NCI-H774 (cell line): ENCODE data around the gene GLYR1.

Source experiments
- DNase-seq: peaks from one replicate; lab custom pipeline; 2025; lab: John Stamatoyannopoulos, UW

Gene GLYR1

DNA sequence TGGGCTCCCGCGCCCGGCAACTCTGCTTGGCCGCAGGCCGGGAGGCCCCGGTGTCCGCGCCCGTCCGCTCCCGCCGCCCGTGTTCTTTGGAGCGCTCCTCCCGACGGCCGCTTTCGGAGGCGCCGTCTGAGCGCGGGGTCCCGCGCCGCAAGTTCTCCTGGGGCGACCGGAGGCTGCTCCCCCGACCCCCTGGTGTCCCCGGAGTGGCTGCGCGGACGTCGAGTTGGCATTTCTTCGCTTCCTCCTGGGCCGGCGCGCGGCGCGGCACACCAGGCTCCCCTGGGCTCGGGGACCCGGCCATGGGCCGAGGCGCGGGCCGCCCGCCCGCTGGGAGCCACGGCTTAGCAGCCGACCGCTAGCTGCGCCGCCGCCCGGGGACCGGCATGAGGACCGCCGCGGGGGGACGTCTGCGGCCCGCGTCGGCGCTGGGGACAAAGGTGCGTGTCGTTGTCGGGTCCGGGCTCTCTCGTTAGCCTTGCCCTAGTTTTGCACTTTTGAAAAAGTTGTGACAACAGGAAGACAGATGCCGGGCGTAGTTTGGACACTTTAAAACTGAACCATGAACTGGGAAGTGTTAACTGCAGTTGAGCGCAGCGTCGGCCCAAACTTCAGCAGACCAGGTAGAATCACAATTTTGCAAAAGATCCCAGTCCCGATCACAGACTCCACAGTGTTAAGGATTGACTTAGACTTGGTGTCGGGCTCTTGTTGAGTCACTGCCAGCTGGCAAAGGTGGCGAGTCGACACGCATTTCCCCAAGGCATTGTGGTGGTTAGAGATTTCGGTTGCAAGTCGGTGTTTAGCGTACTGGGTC, 893 bp upstream of the GLYR1 start:
- no peak for DNase-seq

DNA sequence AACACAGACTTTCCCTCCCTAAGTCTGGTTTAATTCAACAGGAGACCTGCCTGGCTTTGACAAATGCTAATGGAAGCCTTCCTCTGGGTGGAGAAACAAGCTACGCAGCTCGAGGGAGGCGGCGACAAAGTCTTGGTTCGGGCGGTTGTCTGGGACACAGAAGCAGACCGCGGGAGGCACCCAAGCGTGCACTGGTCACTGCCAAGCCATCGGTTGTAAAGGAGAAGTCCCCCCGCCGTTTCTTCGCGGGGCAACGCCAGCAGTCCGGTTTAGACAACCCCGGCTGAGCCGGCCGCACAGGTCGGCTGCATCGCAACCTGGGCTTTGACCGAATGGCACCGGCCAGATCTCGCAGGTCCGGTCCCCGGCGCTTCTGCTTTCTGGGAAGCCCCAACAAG, 586 bp downstream of the GLYR1 start:
- no peak for DNase-seq

DNA sequence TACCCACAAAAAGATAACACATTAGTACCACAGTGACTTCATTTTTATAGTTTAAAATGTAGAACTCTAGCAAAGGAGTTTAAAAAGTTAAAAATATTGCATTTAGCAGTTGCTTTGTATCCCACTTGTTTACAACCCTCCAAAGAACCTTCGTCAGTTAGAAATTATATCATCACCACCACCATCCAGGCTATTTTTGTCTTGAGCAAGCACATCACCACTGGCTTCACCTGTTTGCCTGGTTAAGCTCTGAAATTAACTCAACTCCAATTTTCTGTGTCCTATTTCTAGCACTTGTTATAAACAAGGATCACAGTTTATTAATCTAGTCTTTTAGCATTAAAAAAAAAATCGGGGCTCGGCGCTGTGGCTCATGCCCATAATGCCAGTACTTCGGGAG, 6.1 kb downstream of the GLYR1 start:
- no peak for DNase-seq

DNA sequence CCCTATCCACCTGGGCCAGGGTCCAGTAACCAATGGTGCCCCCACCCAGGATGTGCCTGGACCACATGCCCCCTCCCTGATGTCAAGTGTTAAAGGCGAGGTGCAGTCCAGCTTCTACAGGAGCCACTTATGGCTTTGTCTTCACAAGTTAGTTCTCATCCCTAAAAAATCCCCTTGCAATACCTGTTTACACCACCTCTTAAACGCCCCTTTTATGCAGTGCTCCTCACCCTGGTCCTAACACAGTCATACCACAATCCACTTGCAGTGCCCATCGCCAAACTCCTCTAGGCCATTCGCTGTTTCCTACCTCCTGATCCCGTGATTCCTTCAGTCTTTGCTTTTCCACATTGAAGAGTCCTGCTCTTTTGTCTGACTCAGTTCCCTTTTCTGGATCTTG, 7.1 kb downstream of the GLYR1 start:
- no peak for DNase-seq

DNA sequence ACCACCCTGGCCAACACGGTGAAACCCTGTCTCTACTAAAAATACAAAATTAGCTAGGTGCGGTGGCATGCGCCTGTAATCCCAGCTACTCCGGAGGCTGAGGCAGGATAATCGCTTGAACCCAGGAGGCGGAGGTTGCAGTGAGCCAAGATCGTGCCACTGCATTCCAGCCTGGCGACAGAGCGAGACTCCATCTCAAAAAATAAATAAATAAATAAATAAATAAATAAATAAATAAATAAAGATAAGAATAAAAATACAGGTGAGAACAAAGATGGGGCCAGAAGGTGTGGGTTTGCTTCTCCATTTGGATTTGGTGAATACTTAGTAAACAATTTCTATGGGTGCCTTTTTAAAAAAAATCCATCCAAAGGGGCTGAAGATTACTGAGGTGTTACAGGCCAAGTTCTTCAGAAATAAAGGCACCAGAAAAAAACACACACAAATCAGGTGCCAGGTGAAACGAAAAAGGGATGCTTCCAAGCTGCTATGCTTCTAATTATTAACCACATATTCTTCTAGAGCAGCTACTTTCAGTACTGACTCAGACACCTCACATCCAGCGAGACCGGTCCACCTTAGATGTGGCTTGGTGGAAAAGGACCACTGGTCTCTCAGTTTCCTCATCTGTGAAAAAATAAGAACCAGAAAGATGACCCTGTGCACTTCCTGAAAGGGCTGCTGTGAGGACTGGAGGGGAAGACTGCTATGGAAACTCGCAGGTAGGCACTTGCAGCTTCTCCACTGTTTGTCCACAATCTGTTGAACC, 9.2 kb downstream of the GLYR1 start:
- DNase-seq = no peak

DNA sequence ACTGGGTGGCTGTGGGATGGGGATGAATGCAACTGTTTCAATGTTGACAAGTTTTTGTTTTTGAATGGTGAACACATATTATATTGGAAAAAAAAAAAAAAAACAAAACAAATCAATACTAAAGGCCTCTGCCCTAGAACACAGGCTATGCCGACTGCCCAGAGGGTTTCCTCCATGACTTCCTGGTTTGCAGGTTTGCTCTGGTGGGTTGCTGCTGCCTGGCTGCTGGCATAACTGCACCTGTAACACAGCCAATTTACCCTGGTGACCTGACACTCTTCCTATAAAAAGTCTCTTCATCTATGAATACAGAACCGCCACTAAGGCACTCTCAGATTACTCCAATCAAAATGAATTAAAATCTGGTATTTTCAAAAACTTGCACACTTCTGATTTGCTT, 10.4 kb downstream of the GLYR1 start:
- DNase-seq = no peak

DNA sequence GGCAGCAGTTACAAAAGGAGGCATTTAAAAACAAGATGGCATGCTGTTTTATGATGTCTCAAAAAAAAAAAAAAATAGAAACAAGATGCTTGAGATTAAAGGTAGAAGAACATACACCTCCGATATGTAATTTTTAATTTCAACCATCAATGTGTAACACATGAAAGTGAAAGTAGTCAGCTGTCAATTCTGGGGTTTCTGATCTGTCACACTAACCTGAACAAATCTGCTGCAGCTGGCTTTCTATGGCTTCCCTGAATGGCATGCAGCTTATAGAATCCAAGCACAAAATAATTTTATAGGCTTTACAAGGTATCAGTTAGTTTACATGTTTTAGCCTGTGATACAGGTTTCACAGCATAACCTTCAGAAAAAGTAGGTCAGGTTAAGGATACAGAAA, 13.5 kb downstream of the GLYR1 start:
- no peak for DNase-seq

DNA sequence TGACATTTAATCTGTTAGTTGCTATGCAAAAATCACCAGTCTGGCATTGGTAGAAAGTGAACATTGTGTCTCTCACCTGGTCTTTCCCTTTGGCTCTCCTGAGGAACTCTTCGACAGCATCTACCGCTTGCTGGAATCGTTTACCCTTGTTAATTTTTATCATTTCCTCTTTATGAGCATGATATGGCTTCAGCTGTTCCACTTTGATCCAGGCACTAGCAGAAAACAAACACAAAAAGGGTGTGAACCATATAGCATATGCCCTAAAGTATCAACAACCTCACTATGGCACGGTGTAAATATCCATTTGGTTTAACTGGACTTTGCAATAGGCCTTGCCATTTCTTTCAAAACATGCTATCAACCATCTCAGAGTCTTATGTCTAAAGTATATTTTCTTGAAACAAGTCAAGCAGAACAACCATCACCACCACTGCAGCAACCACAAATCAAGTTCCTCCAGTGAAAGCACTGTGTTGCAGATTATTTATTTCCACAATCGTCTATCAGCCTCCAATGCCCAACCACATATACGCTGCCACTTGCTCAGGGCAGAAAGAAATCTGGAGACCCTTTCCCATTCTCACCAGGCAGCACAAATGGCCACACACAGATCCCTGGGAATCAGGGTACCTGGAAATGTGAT, 14.3 kb downstream of the GLYR1 start:
- DNase-seq = no peak

DNA sequence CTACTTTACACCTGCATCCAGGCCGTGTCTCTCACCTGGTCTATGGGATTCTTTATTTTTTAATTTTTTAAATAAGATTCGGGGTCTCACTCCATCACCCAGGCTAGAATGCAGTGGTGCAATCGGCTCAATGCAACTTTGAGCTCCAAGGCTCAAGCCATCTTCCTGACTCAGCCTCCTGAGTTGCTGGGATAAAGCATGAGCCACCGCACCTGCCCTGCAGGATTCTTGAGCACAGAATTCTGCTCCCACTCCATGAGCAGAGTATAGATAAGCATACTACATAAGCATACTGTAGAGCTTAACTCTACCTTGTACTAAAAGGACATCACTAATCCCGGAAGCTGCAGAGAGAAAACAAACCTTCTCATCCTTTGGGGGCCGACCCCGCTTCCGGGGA, 15.5 kb downstream of the GLYR1 start:
- no peak for DNase-seq

DNA sequence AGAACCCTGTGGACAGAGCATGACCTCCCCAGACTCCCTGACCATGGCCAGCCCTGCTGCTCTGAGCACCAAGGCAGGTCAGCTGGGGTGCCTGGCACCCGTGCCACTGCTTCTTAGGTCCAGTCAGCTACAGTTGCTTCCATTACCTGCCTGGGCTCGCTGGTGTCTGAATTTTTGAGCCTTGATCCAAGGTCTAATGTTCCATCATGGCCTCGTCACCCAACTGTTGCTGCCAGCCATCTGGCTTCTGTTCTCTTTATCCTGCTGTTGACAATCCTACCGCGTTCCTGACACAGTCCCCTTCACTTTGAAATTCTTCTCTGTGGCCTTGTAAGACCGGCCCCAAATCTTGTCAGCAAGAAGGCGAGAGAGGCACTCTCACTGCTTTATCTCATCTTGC, 16.7 kb downstream of the GLYR1 start:
- DNase-seq = no peak

DNA sequence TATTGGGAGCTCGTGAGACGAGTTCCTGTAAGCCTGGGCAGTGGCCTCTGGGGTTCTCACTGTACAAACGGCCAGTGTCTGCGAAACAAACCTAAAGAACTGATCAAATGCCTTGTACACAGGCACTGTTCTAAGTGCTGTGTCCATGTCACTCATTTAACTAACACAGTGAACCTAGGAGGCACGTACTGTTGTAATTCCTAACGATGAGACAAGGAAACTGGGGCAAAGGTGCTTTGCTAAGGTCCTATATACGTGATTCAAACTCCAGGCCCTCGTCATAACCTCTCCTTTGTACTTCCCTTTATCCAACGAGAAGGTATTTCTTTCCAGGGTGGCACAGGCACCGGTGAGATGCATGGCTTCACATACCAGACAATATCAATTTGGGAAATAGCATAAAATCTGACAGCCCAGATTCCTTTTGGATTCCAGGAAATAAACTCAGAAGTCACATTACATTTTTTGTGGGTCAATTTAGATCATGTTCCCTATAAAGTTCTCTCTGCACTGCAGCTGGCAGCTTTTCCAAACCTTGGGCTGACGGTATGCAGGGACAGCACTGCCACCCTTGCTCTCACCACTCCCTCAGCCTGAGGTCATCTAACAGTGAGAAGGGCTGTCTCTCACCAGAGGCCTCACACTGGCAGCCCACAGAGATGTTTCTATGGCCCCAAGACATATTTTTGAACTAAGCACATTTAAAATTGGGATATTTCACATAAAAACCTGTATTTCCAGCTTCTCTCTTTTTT, 18.3 kb downstream of the GLYR1 start:
- DNase-seq = no peak

DNA sequence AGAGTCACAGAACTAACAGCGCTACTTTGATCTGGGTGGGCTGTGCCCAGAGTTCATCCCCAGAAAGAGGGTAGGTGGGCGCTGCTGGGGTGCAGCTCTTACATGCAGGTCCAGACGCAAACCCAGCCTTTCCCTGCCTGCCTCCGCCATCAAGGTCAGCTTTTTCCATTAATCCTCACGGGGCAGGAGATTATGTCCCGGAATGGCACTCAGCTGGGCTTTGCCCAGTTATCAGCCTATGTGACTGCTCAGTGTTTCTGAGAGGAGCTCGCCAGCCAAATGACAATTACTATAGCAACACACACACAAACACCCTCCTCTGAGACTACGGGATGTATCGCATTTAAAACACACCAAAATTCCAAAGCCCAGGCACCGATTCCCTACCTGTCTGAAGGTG, 20.1 kb downstream of the GLYR1 start:
- no peak for DNase-seq

DNA sequence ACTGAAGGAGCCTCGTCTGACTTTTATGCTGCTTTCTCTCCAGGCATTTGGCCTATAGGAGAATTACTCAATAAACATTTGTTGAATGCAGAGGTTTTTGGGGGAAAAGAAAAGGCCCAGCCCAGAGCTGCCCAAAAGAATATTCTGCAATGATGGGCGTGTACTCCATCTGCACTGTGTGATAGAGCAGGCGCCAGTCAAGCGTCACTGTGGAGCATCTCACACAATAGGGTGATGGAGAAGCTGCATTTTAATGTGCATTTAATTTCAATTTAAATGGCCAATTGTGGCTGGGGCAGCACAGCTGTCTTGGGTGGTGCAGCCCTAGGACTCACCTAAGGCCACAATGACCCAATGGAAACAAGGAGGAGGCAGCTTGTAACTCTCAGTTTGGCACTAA, 20.6 kb downstream of the GLYR1 start:
- no peak for DNase-seq

DNA sequence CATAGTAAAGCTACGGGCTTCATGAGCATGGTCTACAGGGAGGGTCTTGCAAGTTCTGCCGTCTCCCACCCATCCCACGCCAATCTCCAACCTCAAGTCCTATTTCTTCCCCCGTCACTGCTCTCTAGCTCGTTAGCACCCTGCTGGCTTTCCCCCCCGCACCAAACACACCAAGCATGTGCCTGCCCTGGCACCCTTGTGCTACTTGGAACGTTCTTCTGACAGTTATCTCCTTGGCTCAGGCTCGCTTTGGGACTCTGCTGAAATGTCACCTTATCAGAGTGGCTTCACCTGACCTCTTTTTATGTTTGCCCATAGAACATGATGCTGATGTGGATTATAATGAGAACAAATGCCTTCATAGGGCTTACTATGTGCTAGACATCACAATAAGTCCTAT, 21.9 kb downstream of the GLYR1 start:
- DNase-seq = no peak

DNA sequence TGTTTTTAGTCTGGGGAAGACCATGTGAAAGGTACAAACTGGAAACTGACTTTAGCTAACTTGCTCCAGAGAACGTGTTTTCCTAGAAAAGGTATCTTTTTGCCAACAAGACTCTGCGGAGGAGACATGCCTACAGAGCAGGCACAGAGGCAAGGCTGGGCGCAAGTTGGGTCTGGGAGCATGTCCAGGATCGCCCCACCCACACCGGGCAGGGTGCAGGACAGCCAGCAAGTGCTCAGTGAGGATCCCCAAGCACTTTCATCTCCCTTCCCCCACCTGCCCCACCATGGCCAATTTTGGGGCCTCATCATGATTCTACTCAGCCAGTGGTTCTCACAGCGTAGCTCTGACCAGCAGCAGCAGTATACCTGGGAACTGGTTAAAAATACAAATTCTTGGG, 26.4 kb downstream of the GLYR1 start:
- DNase-seq = no peak

DNA sequence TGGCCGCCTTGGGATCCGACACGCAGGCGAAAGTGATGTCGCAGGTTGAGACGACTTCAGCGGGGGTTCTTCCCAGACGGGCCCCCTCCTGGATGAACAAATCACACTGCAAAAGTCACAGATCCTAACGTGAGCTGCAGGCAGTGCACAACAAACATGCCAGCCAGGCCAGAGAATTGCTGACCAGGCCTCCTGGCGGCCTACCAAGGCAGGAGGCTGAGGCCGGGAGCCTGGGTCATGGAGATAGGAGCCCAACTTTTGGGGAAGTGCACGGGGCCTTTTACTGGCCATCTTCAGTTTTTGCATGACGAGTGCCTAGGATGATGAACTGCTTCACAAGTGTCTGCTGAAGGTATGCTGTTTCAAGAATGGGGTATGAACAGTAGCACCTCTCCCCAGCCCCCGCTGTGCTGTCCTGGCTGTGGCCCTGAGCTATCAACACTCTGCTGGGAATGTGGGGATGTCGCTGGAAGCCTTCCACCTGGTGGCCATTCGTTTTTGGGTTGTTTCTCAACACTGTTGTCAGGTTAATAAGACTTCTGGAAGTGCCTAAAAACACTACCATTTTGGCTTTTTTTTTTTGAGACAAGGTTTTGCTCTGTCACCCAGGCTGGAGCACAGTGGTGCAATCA, 32.4 kb downstream of the GLYR1 start:
- DNase-seq = no peak

DNA sequence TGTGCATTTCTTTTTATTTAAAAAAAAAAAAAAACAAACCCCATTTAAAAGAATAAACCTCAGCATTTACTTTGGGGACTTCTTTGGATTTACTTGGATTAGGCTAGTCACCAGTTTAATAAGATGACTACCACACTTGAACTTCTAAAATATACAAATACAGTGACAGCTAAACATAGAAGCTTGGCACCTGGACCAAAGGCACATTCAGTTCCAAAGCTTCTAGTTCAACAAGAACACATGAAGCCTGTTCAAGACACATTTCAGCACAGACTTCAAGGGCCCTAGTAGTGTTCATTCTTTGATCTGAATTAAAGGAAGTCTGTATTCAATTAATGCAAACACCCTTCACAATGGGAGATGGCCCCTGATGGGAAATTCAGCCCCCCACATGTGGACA, 33.0 kb downstream of the GLYR1 start:
- DNase-seq = no peak

DNA sequence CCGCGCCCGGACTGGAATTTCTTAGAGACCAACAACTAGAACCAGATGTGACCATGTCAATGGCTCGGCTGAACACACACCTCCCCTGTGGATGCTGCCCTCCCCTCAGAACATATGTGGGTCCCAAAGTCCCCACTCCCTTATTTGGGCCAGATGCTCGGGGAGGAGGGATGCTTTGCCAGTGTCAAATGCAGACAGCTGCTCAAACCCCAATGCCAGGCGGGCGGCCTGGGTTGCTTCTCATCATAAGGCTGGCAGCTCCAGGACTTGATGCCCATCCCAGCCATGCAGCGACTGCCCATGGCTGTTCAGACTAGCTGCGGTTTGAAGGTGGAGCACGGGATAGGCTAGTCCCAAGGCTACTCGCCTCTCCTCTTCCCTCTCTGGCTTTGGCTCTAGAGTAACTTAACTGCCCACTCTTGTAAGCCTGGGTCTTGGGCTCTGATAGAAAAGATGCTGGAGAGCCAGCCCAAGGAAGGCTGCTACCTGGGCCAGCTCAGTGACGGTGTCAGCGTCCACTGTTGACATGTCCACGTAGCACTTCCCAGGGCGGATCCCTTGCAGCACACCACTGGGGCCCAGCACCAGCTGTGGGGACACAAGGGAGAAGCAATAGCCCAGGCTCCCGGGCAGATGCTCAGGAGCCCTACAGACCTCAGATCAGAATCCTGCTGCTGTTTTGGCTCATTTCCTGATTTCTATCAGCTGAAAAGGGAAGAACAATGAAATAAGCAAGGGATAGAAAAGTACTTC, 33.7 kb downstream of the GLYR1 start:
- no peak for DNase-seq

DNA sequence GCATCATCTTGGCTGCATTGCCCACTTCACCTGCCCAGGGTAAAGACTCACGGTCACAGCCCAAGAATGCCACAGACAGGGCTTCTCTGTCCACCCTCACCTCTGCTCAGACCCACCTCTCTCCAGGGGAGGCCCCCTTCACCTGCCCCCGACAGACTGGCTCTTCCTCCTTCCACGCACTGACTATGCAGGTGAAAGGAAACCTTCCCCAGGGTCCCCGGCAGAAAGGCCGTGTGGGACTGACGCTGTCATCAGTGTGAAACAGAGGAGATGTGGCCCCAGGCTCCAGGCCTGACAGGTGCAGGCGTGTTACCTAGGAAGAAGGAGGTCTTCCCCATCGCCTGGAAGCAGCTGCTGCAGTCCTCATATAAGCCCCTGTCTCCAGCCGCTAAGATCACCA, 35.3 kb downstream of the GLYR1 start:
- DNase-seq = no peak

DNA sequence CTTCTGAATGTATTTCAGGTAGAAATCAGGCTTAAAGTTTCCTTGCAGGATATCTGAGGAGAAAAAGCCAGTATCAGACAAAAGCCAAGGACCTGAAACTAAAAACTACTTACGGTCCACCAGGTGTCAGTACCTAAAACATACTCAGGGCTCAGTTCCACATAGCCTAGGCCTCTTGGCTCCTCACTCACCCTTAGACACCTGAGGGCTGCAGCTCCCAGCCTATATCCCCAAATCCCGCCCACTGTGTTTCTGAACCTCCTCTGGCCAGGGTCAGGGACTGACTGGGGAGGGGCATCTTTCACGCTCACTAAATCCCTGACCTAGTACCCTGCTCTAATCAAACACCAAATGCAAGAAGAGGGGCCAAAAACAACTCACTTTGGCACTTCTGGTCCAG, 35.8 kb downstream of the GLYR1 start:
- no peak for DNase-seq

DNA sequence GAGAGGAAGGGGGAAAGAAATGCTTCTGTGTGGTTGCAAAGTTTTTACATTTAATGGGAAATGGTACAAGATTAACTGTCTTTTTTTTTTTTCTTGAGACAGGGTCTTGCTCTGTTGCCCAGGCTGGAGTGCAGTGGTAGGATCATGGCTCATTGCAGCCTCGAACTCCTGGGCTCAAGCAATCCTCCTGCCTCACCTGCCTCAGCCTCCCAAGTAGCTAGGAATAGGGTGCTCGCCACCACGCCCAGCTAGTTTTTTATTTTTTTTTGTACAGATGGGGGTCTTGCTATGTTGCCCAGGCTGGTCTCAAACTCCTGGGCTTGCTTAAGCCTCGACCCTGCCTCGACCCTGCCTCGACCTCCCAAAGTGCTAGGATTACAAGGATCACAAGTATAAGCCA, 40.8 kb downstream of the GLYR1 start:
- no peak for DNase-seq
